CD4-positive, alpha-beta T cell (primary cell): ENCODE data around the gene MLKL. TPM values are rescaled to one million over a fixed set of nuclear protein-coding genes. Genes with fewer than 3 reads are reported as not detected.

ENCODE experiments used
- ATAC-seq: fragments of 200-7000 bp; cut with Tn5 transposase; one replicate; pipeline ENCODE4 v1.10.0; 2022; ENCODE audit warnings: mild to moderate bottlenecking; ENCODE audit not compliant: poor library complexity
- CTCF ChIA-PET: fragments of 350-600 bp; sonication (Branson Sonifier 250); formaldehyde crosslinking; loops from one replicate; lab custom pipeline; 2021; ENCODE audit warnings: antibody characterized with exemption, inconsistent platforms; lab: Charles Lee
- POLR2A ChIA-PET: fragments of 350-600 bp; sonication (Branson Sonifier 250); formaldehyde crosslinking; loops from one replicate; lab custom pipeline; 2021; ENCODE audit warnings: antibody characterized with exemption, inconsistent platforms; lab: Charles Lee
- DNase-seq, 14 experiments: peaks; one replicate each; pipeline ENCODE4 v3.0.0-alpha.2; 2013 to 2020; ENCODE audit warnings: mixed read lengths in 2 of 14
- H3K27ac ChIP-seq, 2 donors: one replicate each; pipeline versions ENCODE4 v1.5.1 to v1.7.0; 2013; ENCODE audit warnings: low read length in 2 of 2, low read depth in 1 of 2, mild to moderate bottlenecking in 1 of 2
- H3K27me3 ChIP-seq, 2 experiments: 1 replicate in 1 of 2; 2 replicates in 1 of 2; pipeline versions ENCODE4 v1.6.1 to v1.7.0; 2013; ENCODE audit warnings: low read length in 2 of 2, control low read depth in 1 of 2, mild to moderate bottlenecking in 1 of 2, moderate library complexity in 1 of 2; ENCODE audit not compliant: insufficient read depth in 2 of 2, control insufficient read depth in 1 of 2
- H3K36me3 ChIP-seq: one replicate; pipeline ENCODE4 v1.6.1; 2013; ENCODE audit warnings: low read length, control low read depth; ENCODE audit not compliant: insufficient read depth
- H3K4me1 ChIP-seq: one replicate; pipeline ENCODE4 v1.6.1; 2013; ENCODE audit warnings: low read length, control low read depth; ENCODE audit not compliant: insufficient read depth
- H3K4me3 ChIP-seq: one replicate; pipeline ENCODE4 v1.5.1; 2013; ENCODE audit warnings: mild to moderate bottlenecking, low read length, moderate library complexity
- H3K9me3 ChIP-seq, 2 experiments: 1 replicate in 1 of 2; 2 replicates in 1 of 2; pipeline versions ENCODE4 v1.6.1 to v1.7.0; 2013; ENCODE audit warnings: low read length in 2 of 2, mild to moderate bottlenecking in 2 of 2, control low read depth in 1 of 2, moderate library complexity in 1 of 2; ENCODE audit not compliant: control insufficient read depth in 1 of 2, insufficient read depth in 1 of 2
- H3K27ac Mint-ChIP-seq: one replicate; pipeline ENCODE4 v1.8.0; 2020; ENCODE audit warnings: mixed read lengths
- H3K27me3 Mint-ChIP-seq: one replicate; pipeline ENCODE4 v1.8.0; 2021; ENCODE audit warnings: mixed read lengths
- H3K36me3 Mint-ChIP-seq: one replicate; pipeline ENCODE4 v1.8.0; 2021; ENCODE audit warnings: low read depth, mixed read lengths
- H3K4me1 Mint-ChIP-seq: one replicate; pipeline ENCODE4 v1.8.0; 2021; ENCODE audit warnings: low read depth, mixed read lengths
- H3K4me3 Mint-ChIP-seq: one replicate; pipeline ENCODE4 v1.8.0; 2020; ENCODE audit warnings: mild to moderate bottlenecking, mixed read lengths
- H3K9me3 Mint-ChIP-seq: one replicate; pipeline ENCODE4 v1.8.0; 2020; ENCODE audit warnings: mixed read lengths
- CTCF ChIP-seq: fragments of 200-600 bp; IDR thresholded peaks from one replicate; pipeline ENCODE4 v1.8.0; 2022; ENCODE audit warnings: antibody characterized with exemption, mild to moderate bottlenecking
- intact Hi-C, 2 experiments: fragments of 100-400 bp; cut with DNase I in 1 of 2; cut with micrococcal nuclease in 1 of 2; formaldehyde crosslinking; loops; one replicate each; pipeline versions ENCODE4 v1.15.1 to v1.9.0; 2023 to 2025; cut with DNase I, micrococcal nuclease
- total RNA-seq, 174 experiments: library from RNA in 2 of 174; stranded (reverse) in 2 of 174; gene quantifications; one replicate each; pipeline ENCODE4 v1.2.3 and lab custom pipeline; 2021 to 2026

MLKL gene
- total RNA-seq, 2 experiments from 2014 or later = 29.1 to 30.0 TPM

GRCh38 chr16:74623214-74623838 is 77.3 kb downstream of the MLKL start:
- H3K4me1 Mint-ChIP-seq = peaks cover 11% of the 10 kb centered on the region
- H3K27ac ChIP-seq = no peak overlapping the region
- H3K27me3 Mint-ChIP-seq = no peaks in the 10 kb centered on the region
- ATAC-seq = peak; percentile 55
- intact Hi-C loops = loop anchor here (5.0 kb wide), 4 partner anchors 36 to 136 kb away; no protein-coding TSS in a partner anchor
- H3K4me3 Mint-ChIP-seq = no peak overlapping the region
- no peak overlapping the region for H3K4me3 ChIP-seq
- H3K9me3 ChIP-seq = no peaks in the 10 kb centered on the region
- peaks cover 3% of the 10 kb centered on the region for H3K4me1 ChIP-seq
- no peak overlapping the region for H3K27ac Mint-ChIP-seq
- ChIA-PET POLR2A (interaction anchor here (1.1 to 1.8 kb wide), 2 partner anchors 16 to 22 kb away, joined by 3 to 8 read pairs; partner anchors contain the start of gene GLG1), CTCF (interaction anchor here (0.6 to 1.2 kb wide), 6 partner anchors 15 to 165 kb away, joined by 3 to 8 read pairs (median 4); no protein-coding TSS in a partner anchor)
- H3K36me3 ChIP-seq = peaks cover 71% of the 10 kb centered on the region
- H3K36me3 Mint-ChIP-seq = peaks cover 79% of the 10 kb centered on the region
- no peaks in the 10 kb centered on the region for H3K27me3 ChIP-seq
- peak in 4 of 14 experiments; percentile 13 to 73 (median 67) for DNase-seq
- peak; percentile 78 for TF ChIP-seq CTCF
- H3K9me3 Mint-ChIP-seq = no peaks in the 10 kb centered on the region

DNA sequence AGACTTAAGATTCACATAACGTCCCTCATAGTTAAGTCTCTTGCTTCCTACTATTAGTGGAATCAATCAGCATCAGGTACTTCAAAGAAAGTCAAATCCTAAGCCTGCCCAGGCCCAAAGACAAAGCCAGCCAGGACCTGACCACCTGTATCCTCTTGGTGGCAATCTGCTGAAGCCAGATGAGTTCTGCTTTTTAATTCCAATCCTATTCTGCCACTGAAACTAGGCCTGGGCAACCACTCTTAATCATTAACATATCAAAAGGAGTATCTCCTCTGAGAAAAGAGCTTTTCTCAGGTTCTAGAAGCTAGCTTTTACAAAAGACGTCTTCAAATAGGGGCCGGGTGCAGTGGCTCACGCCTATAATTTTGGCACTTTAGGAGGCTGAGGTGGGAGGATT is 78.7 kb downstream of the MLKL start:
- intact Hi-C loops = loop anchor here (5.0 kb wide), 4 partner anchors 35 to 135 kb away; no protein-coding TSS in a partner anchor
- peaks cover 70% of the 10 kb centered on the region for H3K36me3 Mint-ChIP-seq
- POLR2A ChIA-PET = interaction anchor here (1.1 to 1.8 kb wide), 2 partner anchors 15 to 21 kb away, joined by 3 to 8 read pairs; partner anchors contain the start of gene GLG1

More for the DNA sequence above, 78.7 kb downstream of the MLKL start:
- Histone ChIP-seq H3K27ac (no peak overlapping the region), H3K9me3 (no peaks in the 10 kb centered on the region), H3K36me3 (peaks cover 58% of the 10 kb centered on the region), H3K27me3 (no peaks in the 10 kb centered on the region), H3K4me3 (no peak overlapping the region), H3K4me1 (peaks cover 3% of the 10 kb centered on the region)
- ATAC-seq = no peak
- Mint-ChIP-seq H3K27me3 (no peaks in the 10 kb centered on the region), H3K4me1 (peaks cover 8% of the 10 kb centered on the region), H3K9me3 (no peaks in the 10 kb centered on the region), H3K27ac (no peak overlapping the region), H3K4me3 (no peak overlapping the region)
- DNase-seq = no peak
- CTCF ChIA-PET = interaction anchor here (0.6 to 1.2 kb wide), 3 partner anchors 29 to 127 kb away, joined by 3 to 4 read pairs (median 3); no protein-coding TSS in a partner anchor
- no peak for TF ChIP-seq CTCF

Other genes starting within 250 kb of the MLKL start
- 100 to 1,000 TPM; 110 to 114 TPM for gene GLG1, start 93.7 kb downstream of the MLKL start, total RNA-seq
- 10 to 100 TPM; 44.9 to 47.0 TPM for gene RFWD3, start 34.0 kb downstream of the MLKL start, total RNA-seq
- gene FA2H, start 74.0 kb upstream of the MLKL start, total RNA-seq = not detected